ENCODE measurements around the gene ANKRD35. TPM values are rescaled to one million over a fixed set of nuclear protein-coding genes. Genes with fewer than 3 reads are reported as not detected.

ANKRD35 gene
- total and polyA plus RNA-seq, 9 of the 15 experiments (the other 6 are each of a cell fraction or from before 2014, with no cell fraction given): 0.07 to 0.14 (median 0.07) TPM; not detected in 5

- no peaks in the 10 kb centered on the region for H3K9me1 ChIP-seq (ENCODE audit: control insufficient read depth, insufficient read depth, low read length)
- H3K4me2 ChIP-seq (ENCODE audit: insufficient read depth, low read length): peak overlapping the region; percentile 82
- in situ Hi-C loops (cut with MboI) (loop anchor here (5.0 kb wide), 1 partner anchor 167 kb away; no protein-coding TSS in a partner anchor), intact Hi-C loops (cut with micrococcal nuclease) (loop anchor here (1.0 to 5.0 kb wide), 5 partner anchors 14 to 168 kb away; partner anchors contain the start of genes ITGA10 and PIAS3)
- FAIRE-seq: no peak
- ATAC-seq: peak; percentile 48
- peak in 2 of 4 experiments; percentile 21 to 29 for DNase-seq (ENCODE audit: extremely low read depth in 1 of 4, low spot score in 3 of 4)
- H3K9me3 ChIP-seq (replicated peaks; ENCODE audit: control insufficient read depth, insufficient read depth, low read depth, low read length): no peaks in the 10 kb centered on the region
- peak overlapping the region; percentile 96 for H2AFZ ChIP-seq (ENCODE audit: low read depth, low read length)
- H3K36me3 ChIP-seq (ENCODE audit: control insufficient read depth, insufficient read depth, low read length): peaks cover 52% of the 10 kb centered on the region
- no peaks in the 10 kb centered on the region for H3K79me2 ChIP-seq (ENCODE audit: control insufficient read depth, insufficient read depth, low read length)
- peaks cover 7 to 20% of the 10 kb centered on the region in 2 experiments; a peak in 4 of 5 replicates for H3K4me1 ChIP-seq (replicated peaks in 1 of 2; ENCODE audit: control insufficient read depth in 2 of 2, insufficient read depth in 2 of 2, low read length in 2 of 2)
- H3K4me3 ChIP-seq: peak overlapping the region; percentile 54
- H3K27ac ChIP-seq (ENCODE audit: extremely low read depth, low read depth, low read length): peak overlapping the region; percentile 59; the same call in 2 of the 3 replicates
- H4K20me1 ChIP-seq (replicated peaks; ENCODE audit: control insufficient read depth, insufficient read depth, low read length): no peaks in the 10 kb centered on the region
- 6% methylated on average over 4 of the region's 4 CpGs for WGBS (ENCODE audit: insufficient coverage, low coverage, missing lambda C conversion rate)
- BruUV-seq (replicated peaks): no TSS peak
- H3K9ac ChIP-seq (ENCODE audit: insufficient read depth in 1 of 2, low read depth in 2 of 2, low read length in 2 of 2): peak overlapping the region; percentile 68 to 93
- ChIA-PET POLR2A (interaction anchor here (0.7 to 6.8 kb wide), 19 partner anchors 11 to 207 kb away, joined by 3 to 40 read pairs (median 5); partner anchors contain the start of genes ANKRD34A, PIAS3, POLR3GL and RBM8A), CTCF (ENCODE audit: low intra/inter-chr PET ratio) (interaction anchor here (0.5 to 2.5 kb wide), 5 partner anchors 41 to 168 kb away, joined by 3 to 16 read pairs (median 6); partner anchors contain the start of genes ANKRD35 and ITGA10)
- H3K27me3 ChIP-seq (ENCODE audit: control insufficient read depth in 2 of 2, insufficient read depth in 2 of 2, low read length in 2 of 2): no peaks in the 10 kb centered on the region
- TF ChIP-seq MTA2 (IDR thresholded peaks at IDR 0.05; ENCODE audit: low read depth) (0 out of 2 replicates have a peak, but pooled peaks have one; percentile 10), KAT7 (CRISPR knock-in tag; IDR thresholded peaks at IDR 0.05; ENCODE audit: borderline replicate concordance) (0 out of 2 replicates have a peak, but pooled peaks have one; percentile 9), ZNF609 (CRISPR knock-in tag; IDR thresholded peaks at IDR 0.05; ENCODE audit: borderline replicate concordance) (peak; percentile 63; the same call in 1 of the 2 replicates), GATA2 (CRISPR knock-in tag; IDR thresholded peaks at IDR 0.05) (peak; percentile 54), SPI1 (IDR thresholded peaks at IDR 0.05; ENCODE audit: borderline replicate concordance, low read depth, low read length) (peak; percentile 83), SP1 (CRISPR knock-in tag; IDR thresholded peaks at IDR 0.05) (no peak; the same call in 1 of the 2 replicates), GABPB1 (CRISPR knock-in tag; IDR thresholded peaks at IDR 0.05) (no peak), TEAD1 (CRISPR knock-in tag; IDR thresholded peaks at IDR 0.05) (peak; percentile 2 to 64; a peak in 1 of 4 replicates), THRAP3 (IDR thresholded peaks at IDR 0.05; ENCODE audit: borderline replicate concordance) (0 out of 2 replicates have a peak, but pooled peaks have one; percentile 45), SLC30A9 (CRISPR knock-in tag; IDR thresholded peaks at IDR 0.05) (no peak), KDM5B (IDR thresholded peaks at IDR 0.05; ENCODE audit: insufficient replicate concordance, low read depth, low read length) (peak; percentile 11), ZNF3 (CRISPR knock-in tag; IDR thresholded peaks at IDR 0.05) (peak; percentile 49; the same call in 1 of the 2 replicates)
- TF ChIP-seq, protein P1, sequence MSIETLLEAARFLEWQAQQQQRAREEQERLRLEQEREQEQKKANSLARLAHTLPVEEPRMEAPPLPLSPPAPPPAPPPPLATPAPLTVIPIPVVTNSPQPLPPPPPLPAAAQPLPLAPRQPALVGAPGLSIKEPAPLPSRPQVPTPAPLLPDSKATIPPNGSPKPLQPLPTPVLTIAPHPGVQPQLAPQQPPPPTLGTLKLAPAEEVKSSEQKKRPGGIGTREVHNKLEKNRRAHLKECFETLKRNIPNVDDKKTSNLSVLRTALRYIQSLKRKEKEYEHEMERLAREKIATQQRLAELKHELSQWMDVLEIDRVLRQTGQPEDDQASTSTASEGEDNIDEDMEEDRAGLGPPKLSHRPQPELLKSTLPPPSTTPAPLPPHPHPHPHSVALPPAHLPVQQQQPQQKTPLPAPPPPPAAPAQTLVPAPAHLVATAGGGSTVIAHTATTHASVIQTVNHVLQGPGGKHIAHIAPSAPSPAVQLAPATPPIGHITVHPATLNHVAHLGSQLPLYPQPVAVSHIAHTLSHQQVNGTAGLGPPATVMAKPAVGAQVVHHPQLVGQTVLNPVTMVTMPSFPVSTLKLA (conservative IDR thresholded peaks at IDR 0.05): peak in 1 of 2 experiments; percentile 55; a peak in 2 of 4 replicates
- TF ChIP-seq, protein P2, sequence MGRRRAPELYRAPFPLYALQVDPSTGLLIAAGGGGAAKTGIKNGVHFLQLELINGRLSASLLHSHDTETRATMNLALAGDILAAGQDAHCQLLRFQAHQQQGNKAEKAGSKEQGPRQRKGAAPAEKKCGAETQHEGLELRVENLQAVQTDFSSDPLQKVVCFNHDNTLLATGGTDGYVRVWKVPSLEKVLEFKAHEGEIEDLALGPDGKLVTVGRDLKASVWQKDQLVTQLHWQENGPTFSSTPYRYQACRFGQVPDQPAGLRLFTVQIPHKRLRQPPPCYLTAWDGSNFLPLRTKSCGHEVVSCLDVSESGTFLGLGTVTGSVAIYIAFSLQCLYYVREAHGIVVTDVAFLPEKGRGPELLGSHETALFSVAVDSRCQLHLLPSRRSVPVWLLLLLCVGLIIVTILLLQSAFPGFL (CRISPR knock-in tag; IDR thresholded peaks at IDR 0.05): 0 out of 2 replicates have a peak, but pooled peaks have one; percentile 40
These were observed 40.5 kb downstream of the ANKRD35 start for GRCh38 chr1:145845144-145845513.
